Activated CD8-positive, alpha-beta memory T cell treated with anti-CD3 and anti-CD28 coated beads for 4 hours (primary cell): ENCODE results near the gene ACSBG1.

Experiments
- DNase-seq, 2 donors: peaks; one replicate each; pipeline ENCODE4 v3.0.0-alpha.2; 2020; ENCODE audit warnings: low read depth in 2 of 2

ACSBG1 gene

GRCh38 chr15:78234515-78235040, at the start of gene ACSBG1:
TSS of gene ACSBG1 (minus strand) at chr15:78234565. CDS start at chr15:78234501, 64 bp downstream.
- no peak for DNase-seq

GRCh38 chr15:78282324-78282723, 48.0 kb upstream of the ACSBG1 start:
- DNase-seq, result no peak

- DNase-seq, result no peak
Observed at GRCh38 chr15:78280319-78281072, 46.1 kb upstream of the ACSBG1 start.

- no peak for DNase-seq
Observed at GRCh38 chr15:78276064-78276943, 41.9 kb upstream of the ACSBG1 start.

GRCh38 chr15:78274994-78275393, 40.6 kb upstream of the ACSBG1 start:
- DNase-seq, result no peak

GRCh38 chr15:78272776-78273175, 38.4 kb upstream of the ACSBG1 start:
- no peak for DNase-seq

- DNase-seq, result no peak
Observed at GRCh38 chr15:78272316-78272715, 38.0 kb upstream of the ACSBG1 start.

- DNase-seq, result no peak
Observed at GRCh38 chr15:78266806-78267205, 32.4 kb upstream of the ACSBG1 start.

- DNase-seq, result no peak
Observed at GRCh38 chr15:78266229-78266628, 31.9 kb upstream of the ACSBG1 start.

GRCh38 chr15:78265752-78266224, 31.4 kb upstream of the ACSBG1 start:
- no peak for DNase-seq

- no peak for DNase-seq
Observed at GRCh38 chr15:78265137-78265460, 30.7 kb upstream of the ACSBG1 start.

GRCh38 chr15:78264304-78265136, 30.2 kb upstream of the ACSBG1 start, which contains the start of gene DNAJA4:
TSS of gene DNAJA4 (plus strand) at chr15:78264562. CDS start at chr15:78264764, 202 bp downstream.
- peak; percentile 25 to 35 for DNase-seq

- no peak for DNase-seq
Observed at GRCh38 chr15:78263907-78264303, 29.5 kb upstream of the ACSBG1 start.

GRCh38 chr15:78263351-78263781, 29.0 kb upstream of the ACSBG1 start:
- no peak for DNase-seq

GRCh38 chr15:78261062-78261461, 26.7 kb upstream of the ACSBG1 start:
- DNase-seq, result no peak

- DNase-seq, result no peak
Observed at GRCh38 chr15:78260489-78260888, 26.1 kb upstream of the ACSBG1 start.

GRCh38 chr15:78259232-78259631, 24.9 kb upstream of the ACSBG1 start:
- no peak for DNase-seq

GRCh38 chr15:78257681-78258080, 23.3 kb upstream of the ACSBG1 start:
- no peak for DNase-seq

- DNase-seq, result no peak
Observed at GRCh38 chr15:78256044-78256437, 21.7 kb upstream of the ACSBG1 start.

GRCh38 chr15:78255421-78256043, 21.2 kb upstream of the ACSBG1 start:
- DNase-seq, result no peak

GRCh38 chr15:78251136-78251535, 16.8 kb upstream of the ACSBG1 start:
- DNase-seq, result no peak
